SKM-1 (cell line): ENCODE measurements around the gene UTP18.
"Not testable (repeated sequence)": the region's sequence is repeated elsewhere in the genome, so short reads cannot be mapped to it uniquely, and the experiment has no call there.

ENCODE experiments used
- DNase-seq: peaks from one replicate; lab custom pipeline; 2025; ENCODE audit not compliant: unreplicated experiment; lab: John Stamatoyannopoulos, UW

The UTP18 gene

DNA sequence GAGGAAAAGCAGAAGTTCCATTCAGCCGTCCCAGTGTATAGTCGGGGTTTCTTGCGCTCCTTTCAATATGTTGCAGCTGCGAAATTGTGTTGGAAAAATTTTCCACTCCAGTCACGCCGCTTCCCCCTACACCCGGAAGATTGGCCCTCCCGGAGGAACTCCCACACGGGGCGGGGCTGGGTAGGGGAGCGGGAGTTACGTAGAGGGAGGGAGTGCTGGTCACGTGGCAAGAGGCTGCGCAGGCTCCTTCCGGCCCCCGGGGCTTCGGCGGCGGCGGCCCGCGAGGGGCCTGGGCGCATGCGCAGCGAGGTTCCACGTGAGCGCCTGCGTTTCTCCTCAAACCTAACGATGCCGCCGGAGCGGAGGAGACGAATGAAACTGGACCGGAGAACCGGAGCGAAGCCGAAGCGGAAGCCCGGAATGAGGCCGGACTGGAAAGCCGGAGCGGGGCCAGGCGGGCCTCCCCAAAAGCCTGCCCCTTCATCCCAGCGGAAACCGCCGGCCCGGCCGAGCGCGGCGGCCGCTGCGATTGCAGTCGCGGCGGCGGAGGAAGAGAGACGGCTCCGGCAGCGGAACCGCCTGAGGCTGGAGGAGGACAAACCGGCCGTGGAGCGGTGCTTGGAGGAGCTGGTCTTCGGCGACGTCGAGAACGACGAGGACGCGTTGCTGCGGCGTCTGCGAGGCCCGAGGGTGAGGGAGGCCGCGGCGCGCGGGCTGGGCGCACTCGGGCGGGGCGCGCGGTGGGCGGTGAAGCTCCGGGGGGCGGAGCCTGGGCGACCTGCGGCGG lies at the start of gene UTP18:
Gene UTP18, plus strand, starts transcription at position 310 of the 787 bp plus-strand sequence. Its CDS starts 39 bp downstream, at position 349.
- peak; percentile 95 for DNase-seq

GRCh38 chr17:51214920-51215319 lies 45.4 kb upstream of the UTP18 start:
- DNase-seq: no peak

- no peak for DNase-seq
Observed at GRCh38 chr17:51217946-51218345, 42.4 kb upstream of the UTP18 start.

- DNase-seq: no peak
Observed at GRCh38 chr17:51221322-51221721, 39.0 kb upstream of the UTP18 start.

- no peak for DNase-seq
Observed at GRCh38 chr17:51224402-51225262, 35.7 kb upstream of the UTP18 start.

DNA sequence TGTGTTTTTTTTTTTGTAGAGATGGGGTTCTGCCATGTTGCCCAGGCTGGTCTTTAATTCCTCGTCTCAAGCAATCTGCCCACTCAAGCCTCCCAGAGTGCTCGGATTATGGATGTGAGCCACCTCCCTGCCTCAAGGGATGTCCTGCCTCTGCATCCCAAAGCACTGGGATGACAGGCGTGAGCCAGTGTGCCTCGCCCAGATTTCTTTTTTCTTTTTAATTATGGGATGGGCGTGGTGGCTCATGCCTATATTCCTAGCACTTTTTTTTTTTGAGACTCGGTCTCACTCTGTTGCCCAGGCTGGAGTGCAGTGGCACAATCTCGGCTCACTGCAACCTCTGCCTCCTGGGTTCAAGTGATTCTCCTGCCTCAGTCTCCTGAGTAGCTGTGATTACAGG lies 34.8 kb upstream of the UTP18 start:
- not testable (repeated sequence) for DNase-seq

DNA sequence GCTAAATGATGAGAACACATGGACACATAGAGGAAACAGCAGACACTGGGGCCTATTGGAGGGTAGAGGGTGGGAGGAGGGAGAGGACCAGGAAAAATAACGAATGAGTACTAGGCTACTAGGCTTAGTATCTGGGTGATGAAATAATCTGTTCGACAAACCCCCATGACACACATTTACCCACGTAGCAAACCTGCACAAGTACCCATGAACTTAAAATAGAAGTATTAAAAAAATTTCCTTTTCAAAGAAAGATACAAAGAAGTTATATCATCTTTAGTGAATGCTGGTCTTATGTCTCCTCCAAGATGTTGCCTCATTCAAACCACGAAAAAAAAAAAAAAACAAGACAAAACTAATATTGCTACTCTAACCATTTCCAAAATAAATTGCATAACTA lies 32.2 kb upstream of the UTP18 start:
- DNase-seq: no peak

GRCh38 chr17:51229889-51230288 lies 30.5 kb upstream of the UTP18 start:
- no peak for DNase-seq

DNA sequence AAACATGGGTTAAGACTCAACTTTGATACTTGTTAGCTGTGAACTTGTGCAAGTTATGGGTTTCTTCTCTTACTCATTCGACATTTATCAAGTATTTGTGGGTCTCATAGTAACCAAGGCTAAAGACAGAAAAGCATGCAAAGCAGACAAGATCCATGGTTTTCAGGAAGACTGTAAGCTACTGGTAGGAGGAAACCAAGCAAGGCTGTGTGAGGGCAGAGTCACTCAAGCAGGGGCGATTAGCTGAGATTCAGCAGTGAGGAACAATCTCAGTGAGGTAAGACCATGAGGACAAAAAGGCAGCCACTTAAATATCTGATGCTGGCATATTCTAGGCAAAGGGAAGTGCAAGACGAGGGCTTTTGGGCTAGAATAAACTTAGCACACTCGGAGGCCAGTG lies 30.0 kb upstream of the UTP18 start:
- no peak for DNase-seq

- no peak for DNase-seq
Observed at GRCh38 chr17:51231999-51232398, 28.3 kb upstream of the UTP18 start.

DNA sequence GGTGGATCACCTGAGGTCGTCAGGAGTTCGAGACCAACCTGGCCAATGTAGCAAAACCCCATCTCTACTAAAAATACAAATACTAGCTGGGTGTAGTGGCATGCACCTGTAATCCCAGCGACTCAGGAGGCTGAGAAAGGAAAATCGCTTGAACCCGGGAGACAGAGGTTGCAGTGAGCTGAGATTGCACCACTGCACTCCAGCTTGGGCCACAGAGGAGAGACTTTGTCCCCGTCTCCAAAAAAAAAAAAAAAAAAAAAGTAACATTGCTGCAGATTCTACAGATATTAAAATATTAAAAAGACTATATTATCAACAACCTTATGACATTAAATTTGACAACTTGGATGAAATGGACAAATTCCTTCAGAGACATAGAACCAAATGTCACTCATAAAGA lies 26.2 kb upstream of the UTP18 start:
- DNase-seq: no peak

DNA sequence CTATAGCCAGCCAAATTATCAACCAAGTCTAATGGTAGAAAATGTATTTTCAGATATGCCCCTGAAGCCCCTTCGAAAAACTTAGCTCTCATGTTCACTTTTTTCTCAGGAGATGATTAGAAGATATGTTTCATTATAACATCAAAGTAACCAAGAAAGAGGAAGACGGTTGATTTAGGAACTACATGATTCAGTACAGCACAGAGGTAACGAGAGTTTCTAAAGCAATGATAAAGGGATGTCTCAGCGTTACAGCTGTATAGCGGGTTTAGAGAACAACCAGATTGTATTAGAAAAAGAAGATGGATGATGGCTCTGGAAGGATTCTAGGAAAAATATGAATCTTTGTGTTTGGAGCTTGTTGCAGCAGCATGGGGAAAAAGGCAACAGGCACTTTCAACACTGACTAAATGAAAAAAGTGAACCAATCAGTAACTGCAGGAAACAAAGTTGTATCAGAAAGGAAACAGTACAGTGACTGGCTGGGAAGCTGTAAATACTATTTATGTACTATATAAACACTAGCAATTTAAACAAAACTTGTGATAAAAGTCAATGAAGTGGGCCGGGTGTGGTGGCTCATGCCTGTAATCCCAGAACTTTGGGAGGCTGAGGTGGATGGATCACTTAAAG lies 22.0 kb upstream of the UTP18 start:
- no peak for DNase-seq

GRCh38 chr17:51240275-51240674 lies 20.1 kb upstream of the UTP18 start:
- DNase-seq: no peak

DNA sequence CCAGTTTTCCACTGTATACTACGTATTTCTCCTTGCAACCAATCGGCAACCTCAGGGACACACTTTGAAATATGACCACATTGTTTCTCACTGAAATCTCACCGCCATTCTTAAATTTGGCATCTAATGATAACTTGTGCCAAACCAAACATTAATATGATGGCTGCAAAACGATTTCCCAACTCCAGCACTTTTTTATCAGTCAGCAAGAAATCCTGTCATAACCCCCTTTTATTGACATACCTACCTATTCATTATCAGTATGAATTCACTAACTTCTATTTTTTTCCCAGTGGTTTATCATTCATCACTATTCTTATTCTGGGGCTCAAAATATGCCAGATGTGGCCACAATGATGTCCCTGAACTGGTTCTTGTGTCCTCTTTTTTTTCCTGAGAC lies 16.3 kb upstream of the UTP18 start:
- no peak for DNase-seq

DNA sequence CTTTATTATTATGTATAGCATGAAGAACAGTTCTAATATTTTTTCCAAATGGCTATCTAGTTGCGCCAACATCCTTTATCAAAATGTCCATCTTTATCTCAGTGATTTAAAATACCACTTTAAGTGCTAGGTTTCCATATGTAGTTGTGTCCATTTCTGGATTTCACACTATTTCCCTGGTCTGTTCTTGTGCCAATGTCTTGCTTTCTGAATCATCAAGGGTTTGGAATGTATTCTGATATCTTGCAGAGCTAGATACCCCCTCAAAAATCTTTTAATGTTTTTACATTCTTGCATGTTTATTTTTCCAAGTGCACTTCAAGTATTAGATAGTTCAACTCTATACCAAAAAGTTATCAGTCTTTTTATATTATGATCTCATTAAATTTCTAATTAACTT lies 14.8 kb upstream of the UTP18 start:
- DNase-seq: no peak

- no peak for DNase-seq
Observed at GRCh38 chr17:51250314-51250840, 10.0 kb upstream of the UTP18 start.

- DNase-seq: no peak
Observed at GRCh38 chr17:51251010-51251409, 9.3 kb upstream of the UTP18 start.

GRCh38 chr17:51255673-51256072 lies 4.7 kb upstream of the UTP18 start:
- DNase-seq: no peak

- no peak for DNase-seq
Observed at GRCh38 chr17:51256101-51256500, 4.2 kb upstream of the UTP18 start.

DNA sequence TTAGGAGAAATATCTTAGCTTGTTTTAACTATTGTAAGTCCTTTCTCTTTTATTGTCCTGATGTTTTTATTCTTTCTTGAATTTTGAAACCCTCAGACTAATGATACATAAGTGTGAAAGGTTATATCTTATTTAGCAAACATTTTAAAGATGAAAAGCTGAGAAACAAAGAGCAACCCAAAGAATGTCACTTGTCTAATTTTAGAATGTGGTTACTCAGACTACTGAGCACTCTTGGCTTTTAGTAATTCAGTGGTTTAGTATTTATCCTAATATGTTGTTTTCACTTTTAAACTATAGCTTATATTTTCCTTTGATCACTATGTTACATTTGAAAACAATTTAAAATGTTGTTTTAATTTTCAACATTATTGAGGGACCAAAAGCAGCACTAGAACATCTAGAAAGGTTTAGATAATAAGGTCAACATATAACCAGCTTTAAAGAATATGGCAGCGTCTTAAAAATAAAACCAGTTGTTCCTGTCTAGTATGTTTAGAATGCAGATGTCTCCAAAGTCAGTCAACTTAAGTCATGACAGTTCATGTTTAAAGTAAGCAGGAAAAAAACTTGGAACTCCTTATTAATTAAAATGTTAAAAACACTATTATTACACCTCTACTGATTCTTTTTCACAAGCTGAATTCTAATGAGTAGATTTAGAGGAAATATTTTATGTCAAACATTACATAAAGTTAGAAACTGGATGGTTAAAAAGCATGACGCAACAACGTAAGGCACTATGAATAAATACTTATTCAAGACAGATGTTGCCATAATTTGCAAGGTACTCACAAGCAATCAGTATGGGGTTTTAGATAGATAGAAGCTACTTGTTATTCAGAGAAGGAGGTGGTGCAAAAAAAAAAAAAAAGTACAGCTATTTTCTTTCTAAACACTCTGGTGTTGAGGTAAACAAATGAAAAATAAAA lies 2.9 kb upstream of the UTP18 start:
- no peak for DNase-seq
